GM18505 (cell line): Measurements from ENCODE around the gene PXMP2.

Experiments
- ATAC-seq: cut with Tn5 transposase; IDR thresholded peaks from one replicate; pipeline ENCODE4 v1.9.1; 2021; ENCODE audit not compliant: unreplicated experiment
- POLR2A ChIP-seq: IDR thresholded peaks from 4 replicates; pipeline ENCODE4 v1.6.1; 2011; ENCODE audit warnings: borderline replicate concordance; ENCODE audit not compliant: insufficient read depth, insufficient read length; ENCODE audit errors: extremely low read depth

PXMP2 gene

GRCh38 chr12:132719141-132719953 is 32.0 kb downstream of the PXMP2 start:
- no peak for TF ChIP-seq POLR2A
- ATAC-seq: no peak

- TF ChIP-seq POLR2A: no peak
- ATAC-seq: no peak
Observed at GRCh38 chr12:132719954-132720324, 32.6 kb downstream of the PXMP2 start.

GRCh38 chr12:132720606-132721345 is 33.4 kb downstream of the PXMP2 start:
- no peak for TF ChIP-seq POLR2A
- ATAC-seq: no peak

GRCh38 chr12:132723015-132723763 is 35.8 kb downstream of the PXMP2 start:
- no peak for ATAC-seq
- no peak for TF ChIP-seq POLR2A

- TF ChIP-seq POLR2A: no peak
- no peak for ATAC-seq
Observed at GRCh38 chr12:132723764-132724140, 36.4 kb downstream of the PXMP2 start.

GRCh38 chr12:132724506-132725241 is 37.3 kb downstream of the PXMP2 start:
- ATAC-seq: no peak
- no peak for TF ChIP-seq POLR2A

- TF ChIP-seq POLR2A: no peak
- no peak for ATAC-seq
Observed at GRCh38 chr12:132726386-132726785, 39.0 kb downstream of the PXMP2 start.

- ATAC-seq: no peak
- no peak for TF ChIP-seq POLR2A
Observed at GRCh38 chr12:132727091-132727794, 39.9 kb downstream of the PXMP2 start.

- no peak for TF ChIP-seq POLR2A
- no peak for ATAC-seq
Observed at GRCh38 chr12:132728502-132728901, 41.1 kb downstream of the PXMP2 start.

GRCh38 chr12:132729541-132730320 is 42.3 kb downstream of the PXMP2 start:
- no peak for TF ChIP-seq POLR2A
- no peak for ATAC-seq

- no peak for TF ChIP-seq POLR2A
- no peak for ATAC-seq
Observed at GRCh38 chr12:132730353-132730752, 43.0 kb downstream of the PXMP2 start.

GRCh38 chr12:132731574-132731973 is 44.2 kb downstream of the PXMP2 start:
- ATAC-seq: no peak
- no peak for TF ChIP-seq POLR2A
